ENCODE measurements around the gene ZFC3H1. TPM values are rescaled to one million over a fixed set of nuclear protein-coding genes. Genes with fewer than 3 reads are reported as not detected.

The ZFC3H1 gene
- total and polyA plus RNA-seq, 2 donors (not counting 3 experiments of a cell fraction or from before 2014, with no cell fraction given), result 23.6 to 60.4 TPM

- Histone ChIP-seq H3K4me3 (replicated peaks in 1 of 3; ENCODE audit: insufficient read depth in 1 of 3, low read depth in 1 of 3, low read length in 3 of 3) (no peak overlapping the region), H4K20me1 (replicated peaks; ENCODE audit: control insufficient read depth, extremely low read depth, insufficient read depth, low read length) (no peaks in the 10 kb centered on the region), H3K36me3 (ENCODE audit: control insufficient read depth in 2 of 2, extremely low read depth in 1 of 2, insufficient read depth in 2 of 2, low read length in 2 of 2) (no peaks in the 10 kb centered on the region), H3K27me3 (ENCODE audit: control insufficient read depth in 2 of 2, insufficient read depth in 2 of 2, low read length in 2 of 2) (peaks cover 9 to 27% of the 10 kb centered on the region in 2 experiments), H2AFZ (ENCODE audit: low read depth, low read length) (no peak overlapping the region), H3K9ac (replicated peaks; ENCODE audit: extremely low read depth, insufficient read depth, low read length) (no peak overlapping the region), H3K9me3 (replicated peaks; ENCODE audit: control insufficient read depth, insufficient read depth, low read length) (no peaks in the 10 kb centered on the region), H3K9me1 (replicated peaks; ENCODE audit: control insufficient read depth, extremely low read depth, insufficient read depth, low read length) (no peaks in the 10 kb centered on the region), H3K4me1 (ENCODE audit: control insufficient read depth, extremely low read depth, insufficient read depth, low read length) (no peaks in the 10 kb centered on the region), H3K4me2 (ENCODE audit: insufficient read depth, low read length) (no peak overlapping the region), H3K27ac (ENCODE audit: insufficient read depth, low read depth, low read length) (no peak overlapping the region), H3K79me2 (ENCODE audit: control insufficient read depth, insufficient read depth, low read length) (no peaks in the 10 kb centered on the region)
- intact Hi-C loops (cut with micrococcal nuclease), result no loop called here
- no TSS peak for BruUV-seq (replicated peaks)
- FAIRE-seq, result no peak
- CTCF ChIA-PET, result interaction anchor here (1.3 kb wide), 1 partner anchor 44 kb away, joined by 3 read pairs; no protein-coding TSS in a partner anchor
- TF ChIP-seq EZH2 (IDR thresholded peaks at IDR 0.05; ENCODE audit: borderline replicate concordance, low read depth, low read length, severe bottlenecking) (no peak), CTCF (IDR thresholded peaks at IDR 0.05; ENCODE audit: extremely low read depth in 1 of 2, insufficient read depth in 1 of 2, low read depth in 1 of 2, low read length in 2 of 2) (no peak), FOS (IDR thresholded peaks at IDR 0.05; ENCODE audit: borderline replicate concordance, insufficient read depth, low read length) (no peak), JUN (IDR thresholded peaks at IDR 0.05; ENCODE audit: borderline replicate concordance, insufficient read depth, insufficient read length, low read depth) (no peak), GATA2 (IDR thresholded peaks at IDR 0.05; ENCODE audit: insufficient read depth, insufficient read length, low read depth, low read length) (no peak), MAX (IDR thresholded peaks at IDR 0.05; ENCODE audit: insufficient read depth, insufficient read length) (no peak), POLR2A (IDR thresholded peaks at IDR 0.05; ENCODE audit: low read depth, low read length) (no peak), MYC (IDR thresholded peaks at IDR 0.05; ENCODE audit: low read depth, low read length) (no peak), POLR2AphosphoS5 (IDR thresholded peaks at IDR 0.05; ENCODE audit: insufficient read depth, low read depth, low read length) (no peak)
- dilution Hi-C loops (cut with MboI; ENCODE audit: extremely low pct_ligation_motif_present, low sequenced_read_pairs), result no loop called here
- DNase-seq (ENCODE audit: low read depth, low spot score), result no peak
- POLR2A ChIA-PET, result no interaction called here
These were observed 70.8 kb downstream of the ZFC3H1 start for GRCh38 chr12:71592841-71593240.
